ENCODE data around the gene SLC38A3.
"Not testable (repeated sequence)": the region's sequence is repeated elsewhere in the genome, so short reads cannot be mapped to it uniquely, and the experiment has no call there.

The SLC38A3 gene

DNA sequence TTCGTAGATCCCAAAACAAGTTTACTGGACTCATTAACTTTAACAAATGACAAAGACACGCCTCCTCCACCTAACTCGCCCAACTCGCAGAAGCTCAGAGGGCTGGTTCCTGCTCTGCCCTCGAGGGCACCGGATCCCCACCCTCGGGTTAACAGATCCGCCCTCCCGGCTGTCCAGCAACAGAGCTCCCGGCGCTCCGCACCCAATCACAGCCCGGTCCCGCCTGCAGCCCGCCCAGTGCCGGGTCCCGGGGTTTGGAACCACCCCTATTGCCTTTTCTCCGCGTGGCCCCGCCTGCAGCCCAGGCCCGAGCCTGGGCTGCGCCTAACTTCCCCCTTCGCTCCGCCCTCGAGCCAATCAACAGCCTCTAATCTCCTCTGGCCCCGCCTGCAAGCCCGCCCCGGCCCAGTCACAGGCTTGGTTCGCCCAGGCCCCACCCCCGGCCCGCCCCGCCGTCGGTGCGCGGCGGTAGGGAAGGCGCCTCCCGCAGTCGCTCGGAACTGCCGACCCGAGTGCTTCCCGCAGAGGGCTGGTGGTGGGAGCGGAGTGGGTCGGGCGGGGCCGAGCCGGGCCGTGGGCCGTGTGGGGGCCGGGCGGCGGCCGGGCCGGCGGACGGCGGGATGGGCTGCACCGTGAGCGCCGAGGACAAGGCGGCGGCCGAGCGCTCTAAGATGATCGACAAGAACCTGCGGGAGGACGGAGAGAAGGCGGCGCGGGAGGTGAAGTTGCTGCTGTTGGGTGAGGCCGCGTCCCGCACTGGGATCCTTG, 30.8 kb downstream of the SLC38A3 start, which contains the start of gene GNAI2:
Gene GNAI2, plus strand, starts transcription at position 489 of the 768 bp plus-strand sequence. Its CDS starts 132 bp downstream, at position 621.
- peak; percentile 99 for DNase-seq

DNA sequence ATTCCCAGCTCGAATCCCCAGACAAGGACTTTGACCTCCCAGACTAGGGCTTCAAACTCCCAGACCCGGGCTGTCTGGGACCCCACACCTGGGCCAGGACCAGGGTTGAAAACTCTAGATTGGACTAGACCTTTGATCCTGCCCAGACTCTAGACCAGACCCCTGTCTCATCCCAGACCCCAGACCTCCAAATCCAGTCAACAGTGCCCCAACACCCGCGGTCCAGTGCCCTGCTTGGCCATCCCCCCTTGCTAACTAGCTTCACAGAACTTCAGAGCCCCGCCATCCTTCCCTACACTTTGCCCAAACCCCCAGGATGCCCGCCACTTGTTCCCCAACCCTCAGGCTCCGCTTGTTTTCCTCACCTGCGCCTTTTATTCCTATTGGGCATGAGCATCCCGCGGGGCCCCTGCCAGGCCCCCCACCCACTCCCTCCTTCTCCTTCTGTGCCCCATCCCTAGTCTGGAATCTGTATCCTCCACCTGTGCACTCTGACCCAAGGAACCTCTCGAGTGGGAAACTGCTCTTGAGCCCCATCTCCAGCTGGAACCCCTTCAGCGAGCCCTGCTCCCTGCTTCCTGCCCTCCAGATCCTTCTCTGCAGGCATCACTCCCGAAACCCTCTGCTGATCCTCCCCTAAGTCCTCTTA, 31.5 kb downstream of the SLC38A3 start:
- DNase-seq = no peak

DNA sequence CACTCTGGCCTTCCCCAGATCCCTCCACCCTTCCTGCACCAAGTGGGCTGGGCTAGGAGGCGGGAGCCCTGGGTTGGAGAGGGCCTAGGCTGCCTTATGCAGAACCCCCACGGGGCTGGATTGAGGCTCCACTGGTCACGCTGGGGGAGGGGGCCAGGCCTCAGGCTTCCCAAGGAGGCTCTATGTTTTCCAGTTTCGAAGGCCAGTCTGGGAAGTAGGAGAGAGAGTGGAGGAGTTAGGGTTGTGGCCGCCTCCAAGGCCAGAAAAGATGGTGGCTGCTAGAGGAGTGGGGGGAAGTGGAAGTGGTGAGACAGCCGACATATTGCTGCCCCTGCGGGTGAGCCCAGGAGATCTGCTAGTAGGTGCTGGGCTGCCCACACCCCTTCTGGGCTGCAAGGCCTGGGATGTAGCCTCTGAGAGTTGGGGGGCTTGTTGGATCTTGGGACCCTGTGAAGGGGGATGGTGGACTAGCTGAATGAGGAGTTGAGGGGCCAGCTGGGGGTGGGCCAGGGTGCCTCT, 32.1 kb downstream of the SLC38A3 start:
- peak; percentile 27 for DNase-seq

DNA sequence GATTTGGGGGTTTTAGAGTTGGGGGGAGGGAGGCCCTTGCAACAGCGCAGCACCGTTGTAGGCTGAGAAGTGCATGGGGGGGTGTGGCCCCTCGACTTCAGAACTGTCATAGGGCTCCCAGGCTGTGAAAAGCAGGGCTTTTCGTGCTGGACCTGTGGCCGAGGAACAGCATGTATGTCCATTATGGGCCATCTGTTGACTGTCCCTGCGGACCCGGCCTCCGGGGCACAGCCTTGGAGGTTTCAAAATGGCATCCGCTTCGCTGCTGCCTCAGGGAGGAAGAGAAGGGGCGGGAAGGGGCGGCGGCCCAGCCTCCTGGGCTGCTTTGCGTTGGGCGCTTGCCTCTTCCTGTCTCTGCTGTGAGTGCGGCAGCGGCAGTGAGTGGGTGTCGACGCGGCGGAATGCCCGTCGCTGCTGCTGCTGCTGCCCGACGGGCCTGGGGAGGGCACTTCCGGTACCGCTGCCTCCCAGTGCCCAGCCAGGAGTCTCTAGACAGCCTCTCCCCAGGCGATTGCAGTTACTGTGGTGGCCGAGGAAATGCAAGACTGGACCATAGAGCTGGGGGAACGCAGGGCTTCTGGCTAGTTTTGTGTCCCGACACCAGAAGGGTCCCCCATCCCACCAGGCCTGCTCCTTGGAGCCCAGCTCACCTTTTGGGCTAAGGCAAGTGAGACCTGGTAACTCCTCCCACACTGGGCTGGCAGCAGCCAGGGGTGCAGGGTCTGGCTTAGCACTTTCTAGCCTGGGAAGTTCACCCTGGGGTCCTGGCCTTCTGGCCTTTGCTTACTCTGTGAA, 32.9 kb downstream of the SLC38A3 start:
- peak; percentile 84 for DNase-seq

DNA sequence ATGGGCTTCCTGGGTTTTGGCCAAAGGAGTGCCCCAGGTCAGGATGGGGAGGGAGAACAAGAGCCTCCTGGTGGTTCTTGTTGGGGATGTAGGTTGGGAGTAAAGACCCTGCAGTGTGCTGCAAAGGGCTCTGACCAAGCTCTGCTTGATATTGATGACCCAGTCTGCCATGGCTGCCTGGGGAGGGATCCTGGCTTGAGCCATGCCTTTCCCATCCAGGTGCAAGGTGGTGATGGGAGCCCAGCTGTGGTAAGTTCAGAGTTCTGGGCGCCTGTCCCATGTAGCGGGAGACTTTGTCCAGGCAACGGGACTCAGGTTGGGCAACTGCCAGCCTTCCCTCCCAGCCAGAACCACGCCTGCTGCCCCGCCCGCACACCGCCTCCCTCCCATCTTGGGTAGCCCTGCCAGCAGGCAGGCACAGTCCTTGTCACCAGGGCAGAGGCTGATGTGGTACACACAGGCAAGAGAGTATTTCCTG, 33.5 kb downstream of the SLC38A3 start:
- DNase-seq = no peak

DNA sequence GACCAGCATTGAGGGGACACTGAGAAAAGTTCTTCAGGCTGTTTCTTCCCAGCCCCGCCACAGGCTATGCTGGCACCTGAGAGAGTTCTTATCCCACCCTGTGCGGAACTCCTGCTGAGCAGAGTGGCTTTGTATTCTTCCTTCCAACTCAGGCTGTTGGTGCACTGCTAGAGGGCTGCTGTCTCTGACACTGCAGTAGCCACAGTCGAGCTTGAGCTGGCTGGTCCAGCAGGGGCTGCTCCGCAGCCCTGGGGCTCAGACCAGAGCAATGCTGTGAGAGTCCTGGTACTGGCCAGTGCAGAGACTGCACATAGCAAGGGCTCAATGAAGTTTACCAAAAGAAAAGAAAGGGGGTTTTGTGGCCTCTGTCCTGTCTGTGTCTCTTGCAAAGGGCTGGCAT, 34.6 kb downstream of the SLC38A3 start:
- DNase-seq = no peak

DNA sequence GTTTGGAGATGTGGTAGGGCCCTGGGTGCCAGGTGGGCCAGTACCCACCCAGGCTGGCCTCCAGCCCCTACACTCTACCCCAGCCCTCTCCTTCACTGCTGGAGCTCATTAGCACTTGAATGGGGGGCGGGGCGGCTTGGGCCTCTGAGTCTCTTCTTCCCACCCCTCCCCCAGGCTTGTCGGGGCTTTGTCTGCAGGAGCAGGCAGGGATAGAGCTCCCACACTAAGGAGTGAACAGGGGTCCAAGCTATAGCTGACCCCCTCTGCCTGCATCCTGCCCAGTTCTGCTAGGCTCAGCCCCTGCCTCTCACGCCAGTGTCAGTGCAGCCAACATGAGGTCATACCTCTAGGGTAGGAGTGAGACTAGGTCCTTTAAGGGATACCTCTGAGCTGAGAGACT, 36.1 kb downstream of the SLC38A3 start:
- no peak for DNase-seq

DNA sequence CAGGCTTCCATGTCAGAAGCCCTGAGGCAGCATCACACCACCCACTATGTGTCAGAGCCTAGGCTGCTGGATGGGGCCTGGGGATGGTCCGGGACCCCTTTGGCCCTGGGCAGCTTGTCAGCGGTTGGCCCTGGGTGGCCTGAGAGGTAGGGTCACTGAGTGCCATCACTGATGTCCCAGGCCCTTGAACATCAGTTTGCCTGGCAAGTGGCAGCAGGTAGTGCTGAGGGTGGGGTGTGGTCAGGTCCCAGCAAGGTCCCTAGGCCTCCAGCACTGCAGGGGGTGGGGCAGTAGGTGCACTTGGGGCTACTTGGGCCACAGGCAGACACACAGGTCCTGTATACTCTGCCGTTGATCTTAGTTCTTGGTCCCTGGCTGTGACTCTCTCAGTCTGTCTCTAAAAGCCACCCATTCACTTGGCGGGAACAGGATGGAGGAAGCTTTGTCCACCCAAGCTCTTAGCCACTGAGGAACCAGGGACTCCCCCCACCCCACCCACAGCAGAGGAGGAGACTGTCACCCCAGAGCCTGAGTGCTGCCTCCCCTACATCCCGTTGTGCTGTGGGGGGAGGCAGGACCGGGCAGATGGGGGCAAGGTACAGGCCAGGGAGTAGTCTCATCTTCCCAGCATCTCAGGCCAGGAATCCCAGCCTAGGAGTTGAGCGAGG, 36.8 kb downstream of the SLC38A3 start:
- DNase-seq = no peak

DNA sequence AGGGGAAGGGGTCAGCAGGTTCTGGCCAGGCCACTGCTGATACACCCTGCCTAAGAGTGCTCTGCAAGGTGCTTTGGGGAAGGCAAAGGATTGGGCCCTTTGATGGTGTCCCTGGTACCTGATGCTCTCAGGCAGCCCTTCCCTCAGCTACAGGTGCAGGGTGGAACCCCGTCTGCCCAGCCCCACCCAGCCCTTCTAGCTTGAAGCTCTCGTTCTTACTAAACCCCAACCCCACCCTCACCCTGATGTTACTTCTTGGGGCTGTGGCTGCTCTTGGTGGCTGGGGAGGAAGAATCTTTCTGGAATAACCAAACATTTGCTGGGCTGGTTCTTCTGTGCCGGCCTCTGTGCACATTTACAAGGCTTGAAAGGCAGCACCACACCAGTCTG, 37.3 kb downstream of the SLC38A3 start:
- DNase-seq = no peak

DNA sequence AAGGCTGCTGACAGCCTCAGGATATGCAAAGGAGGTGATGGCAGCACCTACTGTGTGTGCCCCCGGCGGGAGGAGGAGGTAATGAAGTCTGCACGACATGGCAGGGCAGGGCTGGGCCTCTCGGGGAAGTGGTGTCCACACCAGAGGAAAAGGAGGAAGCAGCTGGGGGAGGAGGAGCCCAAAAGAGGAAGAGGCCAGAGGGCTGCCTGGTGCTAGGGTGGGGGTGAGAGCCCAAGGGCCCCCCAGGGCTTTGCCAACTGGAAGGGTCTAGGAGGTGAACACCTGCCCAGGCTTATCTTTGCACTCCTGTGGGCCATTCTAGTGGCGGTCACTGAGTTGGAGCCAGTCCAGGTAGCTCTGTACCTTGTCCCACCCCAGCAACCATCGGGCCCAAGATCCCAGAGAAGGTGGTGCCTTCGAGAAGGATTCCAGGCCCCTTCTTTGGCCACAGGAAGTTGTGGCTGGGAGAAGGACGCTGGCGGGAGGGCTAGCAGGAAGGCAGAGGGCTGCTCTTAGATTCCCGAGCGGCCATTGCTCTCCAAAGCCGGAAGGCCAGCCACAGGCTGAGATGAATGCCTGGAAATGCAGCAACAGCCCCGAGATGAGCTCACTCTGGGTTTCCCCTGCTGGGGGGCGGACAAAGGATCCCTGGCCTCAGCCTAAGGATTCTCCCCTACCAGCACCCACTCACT, 37.9 kb downstream of the SLC38A3 start:
- DNase-seq = no peak

DNA sequence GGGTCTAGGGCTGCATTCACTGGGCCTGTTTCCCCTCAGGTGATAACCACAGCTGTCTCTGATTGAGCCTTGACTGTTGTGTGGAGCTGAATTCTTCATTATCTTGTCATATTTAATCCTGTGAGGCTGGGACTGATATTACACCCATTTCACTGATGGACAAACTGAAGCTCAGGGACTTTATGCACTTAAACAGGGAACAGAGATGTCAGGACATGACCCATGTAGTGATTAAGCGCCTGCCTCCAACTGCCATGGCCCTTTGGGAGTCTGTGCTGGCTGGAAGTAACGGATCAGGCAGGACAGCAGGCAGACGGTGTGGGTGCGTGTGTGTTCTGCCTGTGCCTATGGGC, 38.4 kb downstream of the SLC38A3 start:
- no peak for DNase-seq

DNA sequence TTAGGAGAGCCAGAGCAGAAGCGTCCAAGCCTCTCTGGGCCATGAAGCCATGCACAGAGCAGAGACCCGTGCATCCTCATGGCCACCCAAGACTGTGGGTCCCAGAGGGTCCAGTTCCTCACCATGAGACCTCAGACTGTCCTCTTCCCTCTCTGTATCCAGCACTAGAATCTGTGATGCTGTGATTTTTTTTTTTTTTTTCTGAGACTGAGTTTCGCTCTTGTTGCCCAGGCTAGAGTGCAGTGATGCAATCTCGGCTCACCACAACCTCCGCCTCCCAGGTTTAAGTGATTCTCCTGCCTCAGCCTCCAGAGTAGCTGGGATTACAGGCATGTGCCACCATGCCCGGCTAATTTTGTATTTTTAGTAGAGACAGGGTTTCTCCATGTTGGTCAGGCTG, 39.7 kb downstream of the SLC38A3 start:
- not testable (repeated sequence) for DNase-seq

DNA sequence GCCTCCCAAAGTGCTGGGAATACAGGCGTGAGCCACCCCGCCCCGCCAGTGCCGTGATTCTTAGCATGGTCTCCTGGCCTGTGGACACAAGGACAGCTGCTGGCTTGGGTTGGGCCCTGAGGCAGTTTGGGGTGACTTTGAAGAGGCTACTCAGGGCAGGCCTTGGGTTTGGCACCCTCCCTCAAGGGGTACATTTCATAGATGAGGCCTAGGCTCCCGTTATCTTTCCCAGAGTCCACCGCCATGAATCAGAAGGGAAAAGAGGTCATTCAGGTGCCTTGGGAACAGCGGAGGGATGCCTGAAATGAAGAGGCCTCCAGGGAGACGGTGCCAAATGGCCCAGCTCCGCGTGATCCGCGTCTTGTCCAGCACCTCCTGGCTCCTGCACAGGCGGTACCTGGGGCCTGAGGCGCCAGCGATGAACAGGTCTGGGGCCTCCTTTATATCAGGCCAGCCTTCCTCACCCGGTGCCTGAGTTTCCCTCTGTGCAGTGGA, 40.2 kb downstream of the SLC38A3 start:
- no peak for DNase-seq

DNA sequence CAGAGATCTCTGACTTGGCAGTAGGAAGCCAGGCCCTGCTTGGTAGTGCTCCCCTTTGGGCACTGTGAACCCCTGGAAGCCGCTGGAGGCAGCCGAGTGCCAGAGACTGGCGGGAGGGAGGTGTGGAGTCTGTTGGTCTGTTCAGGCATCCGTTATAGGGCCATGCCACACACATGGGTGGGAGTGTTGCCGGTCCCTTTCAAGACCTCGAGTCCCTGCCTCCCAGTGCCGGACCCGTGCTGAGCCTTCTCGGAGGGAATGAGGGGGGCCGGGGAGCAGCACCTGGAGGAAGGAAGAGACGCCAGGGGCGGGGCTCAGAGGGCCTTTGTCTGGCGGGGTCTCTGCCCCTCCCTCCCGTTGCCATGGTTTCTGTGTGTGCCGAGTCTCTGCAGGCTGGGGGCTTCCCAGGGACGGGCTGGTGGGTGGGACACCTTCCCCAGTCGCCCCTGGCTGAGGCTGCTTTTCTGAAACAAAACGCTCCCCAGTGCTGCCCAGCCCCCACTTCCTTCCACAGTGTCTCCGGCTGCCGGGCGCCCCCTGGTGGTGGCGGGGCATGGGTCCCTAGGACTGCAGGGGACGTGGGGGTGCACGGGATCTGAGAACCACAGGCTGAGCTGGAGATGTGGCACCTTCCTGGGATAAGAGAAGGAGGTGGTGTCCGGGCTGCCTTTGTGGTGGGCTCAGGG, 40.9 kb downstream of the SLC38A3 start:
- peak; percentile 97 for DNase-seq

DNA sequence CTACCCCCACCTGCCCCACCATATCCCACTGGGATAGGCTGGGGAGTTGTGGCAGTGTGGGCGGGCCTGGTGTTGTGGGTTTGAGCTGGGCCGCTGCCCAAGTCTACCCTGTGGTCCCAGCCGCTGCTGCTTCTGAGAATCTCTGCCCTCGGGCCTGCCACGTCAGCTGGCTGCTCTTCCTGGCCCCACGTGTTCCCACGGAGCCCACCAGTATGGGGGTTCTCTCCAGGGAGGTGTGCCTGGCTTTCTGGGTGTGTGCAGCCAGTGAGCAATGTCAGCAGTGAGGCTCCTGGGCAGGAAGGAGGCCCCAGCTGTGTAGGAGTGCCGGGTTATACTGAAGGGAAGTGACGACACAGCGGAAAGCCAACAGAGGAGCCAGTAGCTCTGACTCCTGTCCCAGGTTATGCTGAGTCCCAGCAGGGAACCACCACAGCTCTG, 41.5 kb downstream of the SLC38A3 start:
- peak; percentile 70 for DNase-seq

DNA sequence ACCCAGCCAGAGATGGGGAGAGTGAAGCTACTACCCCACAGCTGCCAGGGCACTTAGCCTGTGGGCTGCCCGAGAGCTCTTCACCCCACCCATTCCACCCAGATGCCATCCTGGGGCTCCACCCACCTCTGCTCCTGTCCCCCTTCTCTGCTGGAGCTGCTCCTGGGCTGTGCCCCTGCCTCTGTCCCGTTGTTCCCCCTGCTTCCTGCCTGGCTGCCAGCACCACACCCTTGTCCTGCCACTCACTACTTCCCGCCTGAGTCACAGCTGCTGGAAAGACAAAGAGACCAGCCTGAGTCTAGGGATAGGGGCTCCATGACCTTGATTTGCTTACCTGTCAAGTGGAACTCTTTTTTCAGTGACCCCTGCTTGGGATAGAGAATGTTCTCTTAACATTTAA, 43.3 kb downstream of the SLC38A3 start:
- DNase-seq = no peak

DNA sequence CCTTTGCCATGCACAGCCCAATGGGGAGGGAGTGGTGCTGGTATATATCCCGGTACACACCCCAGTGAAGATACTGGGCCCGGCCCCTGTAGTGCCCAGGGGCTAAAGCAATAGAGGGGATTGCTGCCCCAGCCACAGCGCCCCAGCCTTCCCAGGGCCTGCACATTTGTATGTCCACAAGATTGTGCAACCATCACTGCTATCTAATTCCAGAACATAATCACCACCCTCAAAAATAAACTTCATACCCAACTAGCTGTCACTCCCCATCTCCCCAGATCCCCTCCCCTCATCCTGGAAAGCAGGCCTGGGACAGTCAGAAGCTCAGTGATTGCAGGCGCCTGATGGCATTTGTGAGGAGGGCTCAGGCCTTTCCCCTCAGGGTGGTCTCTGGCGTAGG, 44.4 kb downstream of the SLC38A3 start:
- no peak for DNase-seq

DNA sequence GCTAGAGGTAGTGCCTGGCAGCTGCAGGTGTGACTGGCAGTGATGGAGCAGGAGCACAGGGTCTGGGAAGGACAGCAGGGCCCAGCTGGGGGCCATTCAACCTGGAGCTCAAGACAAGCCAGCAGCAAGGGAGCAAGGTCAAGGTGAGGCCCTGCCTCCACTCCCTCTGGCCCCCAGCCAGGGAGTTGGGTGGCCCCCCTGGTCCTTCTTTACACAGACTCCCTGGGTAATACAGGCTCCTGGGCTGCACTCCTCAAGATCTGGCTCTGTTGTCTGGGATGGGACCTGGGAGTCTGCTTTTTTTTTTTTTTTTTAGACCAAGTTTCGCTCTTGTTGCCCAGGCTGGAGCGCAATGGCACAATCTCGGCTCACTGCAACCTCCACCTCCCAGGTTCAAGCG, 45.4 kb downstream of the SLC38A3 start:
- DNase-seq = no peak

DNA sequence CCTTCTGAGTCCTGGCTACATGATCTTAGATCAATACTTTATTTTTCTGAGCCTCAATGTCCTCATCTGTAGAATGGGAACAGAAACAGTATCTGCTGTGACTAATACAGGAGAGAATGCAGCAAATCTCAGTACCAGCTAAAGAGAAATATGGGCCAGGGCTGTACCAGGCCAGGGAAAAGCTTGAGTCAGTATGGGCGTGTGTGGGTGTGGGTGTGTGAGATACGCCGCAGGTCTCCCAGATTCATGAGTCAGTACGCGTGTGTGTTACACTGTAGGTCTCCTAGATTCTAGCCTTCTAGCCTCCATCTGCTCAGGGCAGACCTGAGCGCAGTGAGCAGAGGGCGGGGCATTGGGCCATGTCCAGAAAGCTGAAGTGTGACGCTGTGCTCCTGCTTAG, 46.1 kb downstream of the SLC38A3 start:
- DNase-seq = no peak

DNA sequence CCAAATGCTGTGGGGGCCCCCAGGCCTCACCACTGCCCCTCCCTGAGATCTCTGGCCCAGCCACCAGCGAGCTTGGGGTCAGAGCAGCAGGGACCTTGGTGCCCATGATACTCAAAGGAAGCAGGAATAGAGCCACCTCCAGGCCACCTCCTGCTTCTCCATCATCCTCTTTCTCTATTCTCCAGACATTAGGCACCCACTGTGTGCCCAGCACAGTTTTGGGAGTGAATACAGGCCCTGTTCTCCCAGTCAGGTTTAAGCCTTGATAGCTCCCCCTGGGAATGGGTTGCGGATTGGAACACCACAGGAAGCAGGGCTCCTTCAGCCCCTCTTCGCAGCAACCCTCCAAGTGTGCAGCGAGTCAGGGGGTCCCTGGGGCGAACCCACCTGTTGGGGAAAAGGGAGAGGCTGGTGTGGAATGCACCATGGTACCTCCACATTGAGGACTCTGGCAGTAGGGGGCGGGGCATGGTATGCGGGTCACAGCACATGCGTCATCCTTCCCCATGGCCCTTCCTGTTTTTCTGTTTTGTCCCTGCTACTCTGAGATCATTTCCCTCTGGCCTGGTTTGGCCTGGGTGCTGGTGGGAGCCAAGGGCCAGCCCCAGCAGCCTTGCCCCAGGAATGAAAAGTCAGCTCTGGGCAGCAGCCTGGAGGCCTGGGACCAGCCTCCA, 49.6 kb downstream of the SLC38A3 start:
- DNase-seq = no peak

DNA sequence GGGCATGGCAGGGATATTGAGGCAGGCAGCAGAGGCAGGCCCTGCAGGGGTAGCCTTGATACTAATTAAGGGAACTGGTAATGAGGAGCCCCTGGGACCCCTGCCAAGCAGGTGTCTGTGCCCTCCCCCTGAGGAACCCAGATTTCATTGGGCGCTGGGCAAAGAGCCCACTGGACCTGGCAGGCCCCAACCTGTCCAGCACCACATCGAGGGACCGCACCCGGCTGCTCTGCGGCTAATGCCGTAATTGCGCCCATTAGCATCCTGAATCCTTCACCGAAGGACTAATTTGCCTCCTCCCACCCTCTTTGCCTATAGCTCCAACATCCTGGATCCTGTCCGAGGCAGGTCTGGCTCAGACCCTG, 50.2 kb downstream of the SLC38A3 start:
- no peak for DNase-seq
